Measurements from ENCODE around the gene TMC7.
A peak's percentile ranks its signal among the peaks of the same experiment; 100 is the strongest.

TMC7 gene

DNA sequence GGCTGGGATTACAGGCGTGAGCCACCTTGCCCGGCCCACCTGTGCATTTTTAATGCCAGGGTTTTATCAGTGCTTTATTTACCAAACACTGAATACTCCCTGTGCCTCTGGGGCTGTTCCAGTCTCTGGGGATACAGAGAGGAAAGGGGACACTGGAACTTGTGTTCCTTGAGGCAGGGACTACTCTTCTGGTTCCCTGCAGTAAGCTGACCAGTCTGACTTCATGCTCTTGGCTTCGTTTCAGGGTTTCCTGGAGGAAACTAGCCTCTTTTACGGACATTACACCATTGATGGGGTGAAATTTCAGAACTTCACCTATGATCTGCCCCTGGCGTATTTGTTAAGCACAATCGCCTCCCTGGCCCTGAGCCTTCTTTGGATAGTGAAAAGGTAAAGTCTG, 46.2 kb downstream of the TMC7 start:
- DNase-seq (ENCODE audit: low read depth, low spot score), result no peak

DNA sequence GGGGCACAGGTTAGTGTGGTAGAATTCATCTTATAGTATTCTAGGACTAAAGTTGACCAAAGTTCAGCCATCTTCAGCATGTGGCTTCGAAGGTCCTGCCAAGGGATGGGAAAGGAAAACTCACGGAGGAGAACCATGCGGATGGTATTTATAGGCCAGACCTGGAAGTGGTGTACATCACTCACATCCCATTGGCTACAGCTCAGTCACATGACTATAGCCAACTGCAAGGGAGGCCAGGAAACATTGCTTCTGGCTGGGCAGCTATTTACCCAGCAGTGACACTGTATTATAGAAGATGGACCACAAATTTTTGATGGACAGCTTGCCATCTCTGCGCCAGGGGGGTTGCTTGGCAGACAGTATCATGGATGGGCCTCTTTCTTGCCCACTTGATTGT, 48.0 kb downstream of the TMC7 start:
- DNase-seq (ENCODE audit: low read depth, low spot score), result no peak

DNA sequence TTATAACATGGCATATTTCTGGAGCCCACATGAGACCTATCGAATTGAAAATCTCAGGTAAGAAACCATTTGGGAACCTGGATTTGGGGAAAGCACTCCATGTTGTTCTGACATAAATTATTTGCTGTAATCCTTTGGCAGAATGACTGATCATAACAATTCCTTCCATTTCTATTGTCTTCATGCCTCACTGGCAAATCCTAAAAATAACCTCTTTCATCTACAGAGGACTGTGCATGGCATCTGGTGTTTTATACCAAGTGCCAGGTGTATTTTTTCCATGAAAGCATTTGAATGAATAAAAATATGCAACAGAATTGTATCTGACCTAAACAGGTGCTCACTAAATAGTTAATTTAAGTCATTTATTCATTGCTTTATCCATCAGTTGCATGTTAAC, 50.0 kb downstream of the TMC7 start:
- DNase-seq (ENCODE audit: low read depth, low spot score), result no peak

DNA sequence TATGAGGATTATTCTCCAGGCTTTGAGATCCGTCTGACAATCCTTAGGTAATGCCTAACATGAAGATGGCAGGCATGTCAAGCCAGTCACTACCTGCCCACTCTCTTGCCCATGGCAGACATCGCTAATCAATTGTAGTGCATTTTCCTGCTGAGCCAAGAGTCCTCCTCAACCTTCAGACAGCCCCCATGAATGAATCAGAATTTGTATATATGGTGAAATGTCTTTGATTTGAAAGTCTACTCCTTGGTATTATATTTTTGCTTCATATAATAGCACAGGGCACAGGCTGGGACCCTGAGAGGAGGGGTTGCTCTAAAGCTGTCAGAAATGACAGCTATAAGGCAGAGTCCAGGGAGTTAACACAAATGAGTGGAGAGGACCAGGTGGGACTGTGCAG, 56.7 kb downstream of the TMC7 start:
- DNase-seq (ENCODE audit: low read depth, low spot score), result no peak

DNA sequence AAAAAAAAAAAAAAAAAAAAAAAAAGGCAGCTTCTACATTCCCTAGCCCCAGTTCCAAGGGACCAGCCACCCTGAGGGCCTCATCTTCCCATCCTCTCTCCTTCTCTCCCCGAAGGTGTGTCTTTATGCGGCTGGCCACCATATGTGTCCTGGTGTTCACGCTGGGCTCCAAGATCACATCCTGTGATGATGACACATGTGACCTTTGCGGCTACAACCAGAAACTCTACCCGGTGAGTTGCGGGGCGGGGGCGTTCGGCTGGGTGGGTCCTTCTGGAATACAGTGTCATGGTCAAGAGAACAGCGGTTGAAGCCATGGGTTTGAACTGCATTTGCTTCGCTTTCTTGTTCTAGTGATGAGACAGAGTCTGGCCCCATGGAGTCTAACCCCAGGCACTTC, 61.0 kb downstream of the TMC7 start:
- DNase-seq (ENCODE audit: low read depth, low spot score), result no peak

DNA sequence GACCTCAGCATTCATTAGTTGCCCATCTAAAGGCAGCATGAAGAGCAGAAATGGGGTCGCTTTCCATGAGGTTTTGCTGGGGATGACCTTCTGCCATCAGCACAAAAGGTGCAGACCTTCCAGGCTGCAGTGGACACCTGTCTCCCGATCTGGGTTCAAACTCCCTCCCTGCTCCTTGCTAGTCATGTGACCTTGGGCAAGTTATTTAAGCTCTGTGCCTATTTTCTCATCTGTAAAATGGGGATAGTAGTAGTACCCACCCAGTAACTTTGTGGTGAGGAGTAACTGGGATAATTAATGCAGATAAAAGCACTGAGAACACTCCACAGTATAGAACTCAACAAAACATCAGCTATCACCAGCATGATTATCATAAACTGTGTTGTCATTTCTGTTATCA, 62.3 kb downstream of the TMC7 start:
- DNase-seq (ENCODE audit: low read depth, low spot score), result no peak

DNA sequence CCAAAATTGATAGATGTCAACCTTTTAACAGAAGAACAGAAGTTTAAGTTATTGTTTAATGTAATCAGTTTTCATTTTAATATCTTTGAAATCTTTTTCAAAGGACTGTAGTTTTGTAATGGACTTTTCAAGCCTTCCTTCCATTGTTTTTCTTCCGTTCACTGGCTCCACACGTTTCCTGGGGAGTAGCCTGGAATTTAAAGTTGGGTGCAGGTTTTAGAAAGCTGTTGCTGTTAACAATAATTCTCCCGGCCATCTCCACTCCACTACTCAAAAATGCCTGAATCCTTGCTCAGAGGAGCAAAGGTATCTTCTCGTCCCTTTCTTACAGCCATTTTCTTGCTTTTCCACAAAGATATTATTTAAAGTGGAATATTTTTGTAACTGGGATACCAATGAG, 79.0 kb downstream of the TMC7 start:
- DNase-seq (ENCODE audit: low read depth, low spot score), result no peak

DNA sequence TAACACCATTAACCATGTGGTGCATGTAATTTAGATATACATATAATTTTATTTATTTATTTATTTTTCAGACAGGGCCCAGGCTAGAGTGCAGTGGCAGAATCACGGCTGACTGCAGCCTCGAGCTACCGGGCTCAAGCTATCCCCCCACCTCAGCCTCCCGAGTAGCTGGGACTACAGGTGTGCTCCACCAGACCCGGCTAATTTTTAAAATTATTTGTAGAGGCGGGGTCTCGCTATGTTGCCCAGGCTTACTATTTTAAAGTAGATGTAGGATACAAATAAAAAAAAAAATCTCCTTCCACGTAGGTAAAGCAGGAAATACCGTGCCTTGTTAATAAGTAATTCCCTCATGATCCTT, 83.2 kb downstream of the TMC7 start:
- DNase-seq (ENCODE audit: low read depth, low spot score), result no peak

DNA sequence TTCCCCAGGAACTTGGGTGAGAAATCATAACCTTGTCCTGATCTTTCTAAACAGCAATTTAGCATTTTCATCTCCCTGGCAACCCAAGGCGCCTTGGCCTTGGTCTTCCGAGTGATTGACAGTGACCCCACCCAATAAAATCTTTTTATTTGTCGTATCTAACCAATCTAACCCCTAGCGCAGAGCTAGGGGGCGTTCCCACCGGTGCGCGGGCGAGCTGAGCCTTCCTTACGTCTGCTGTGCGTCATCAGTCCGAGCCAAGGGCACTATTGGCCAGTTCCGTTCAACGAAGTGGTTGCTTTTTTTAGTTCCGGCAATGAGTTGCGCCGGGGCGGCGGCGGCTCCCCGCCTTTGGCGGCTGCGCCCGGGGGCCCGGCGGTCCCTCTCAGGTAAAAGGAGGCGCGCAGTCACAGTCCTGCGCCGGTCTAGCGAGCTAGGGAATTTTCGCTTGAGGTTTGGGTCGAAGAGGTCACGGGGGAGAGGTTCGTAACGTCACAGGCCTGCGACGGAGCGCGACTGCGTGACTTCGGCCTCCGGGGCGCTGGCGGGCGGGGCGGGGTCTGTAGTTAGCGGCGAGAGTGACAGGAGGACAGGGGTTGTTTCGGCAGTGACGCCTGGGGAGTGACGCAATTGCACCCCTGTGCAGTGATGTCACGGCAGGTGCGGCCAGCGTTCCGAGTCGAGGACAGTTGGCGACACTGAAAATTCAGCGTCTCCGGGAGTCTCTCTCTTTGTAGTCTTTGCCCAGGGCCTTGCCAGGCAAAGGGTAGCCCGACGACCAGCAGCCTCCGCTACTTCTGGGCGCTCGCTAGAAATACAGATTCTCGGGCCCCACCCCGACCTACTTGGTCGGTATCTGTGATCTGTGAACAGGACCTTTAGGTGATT, 83.9 kb downstream of the TMC7 start, which contains the start of gene COQ7:
Gene COQ7 (plus strand): TSS at position 266 of the 888 bp plus-strand sequence. CDS start 51 bp downstream, at position 317.
- peak; percentile 99 for DNase-seq (ENCODE audit: low read depth, low spot score)

DNA sequence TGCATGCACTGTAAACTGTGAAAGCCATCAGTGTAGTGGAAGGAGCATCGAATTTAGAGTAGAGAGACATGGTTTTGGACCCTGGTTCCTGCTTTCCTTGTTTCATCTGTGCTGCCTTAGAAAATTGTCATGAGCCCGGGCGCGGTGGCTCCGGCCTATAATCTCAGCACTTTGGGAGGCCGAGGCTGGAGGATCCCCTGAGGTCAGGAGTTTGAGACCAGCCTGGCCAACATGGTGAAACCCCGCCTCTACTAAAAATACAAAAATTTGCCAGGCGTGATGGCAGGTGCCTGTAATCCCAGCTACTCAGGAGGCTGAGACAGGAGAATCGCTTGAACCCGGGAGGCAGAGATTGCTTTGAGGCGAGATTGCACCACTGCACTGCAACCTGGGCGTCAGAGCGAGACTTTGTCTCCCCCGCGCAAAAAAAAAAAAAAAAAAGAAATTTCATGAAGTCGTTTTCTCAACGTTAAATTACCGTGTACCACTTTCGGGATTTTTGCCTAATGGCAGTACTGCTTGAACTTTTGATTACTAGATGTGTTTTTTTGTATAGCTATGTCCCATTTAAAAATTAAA, 84.6 kb downstream of the TMC7 start:
- no peak for DNase-seq (ENCODE audit: low read depth, low spot score)

DNA sequence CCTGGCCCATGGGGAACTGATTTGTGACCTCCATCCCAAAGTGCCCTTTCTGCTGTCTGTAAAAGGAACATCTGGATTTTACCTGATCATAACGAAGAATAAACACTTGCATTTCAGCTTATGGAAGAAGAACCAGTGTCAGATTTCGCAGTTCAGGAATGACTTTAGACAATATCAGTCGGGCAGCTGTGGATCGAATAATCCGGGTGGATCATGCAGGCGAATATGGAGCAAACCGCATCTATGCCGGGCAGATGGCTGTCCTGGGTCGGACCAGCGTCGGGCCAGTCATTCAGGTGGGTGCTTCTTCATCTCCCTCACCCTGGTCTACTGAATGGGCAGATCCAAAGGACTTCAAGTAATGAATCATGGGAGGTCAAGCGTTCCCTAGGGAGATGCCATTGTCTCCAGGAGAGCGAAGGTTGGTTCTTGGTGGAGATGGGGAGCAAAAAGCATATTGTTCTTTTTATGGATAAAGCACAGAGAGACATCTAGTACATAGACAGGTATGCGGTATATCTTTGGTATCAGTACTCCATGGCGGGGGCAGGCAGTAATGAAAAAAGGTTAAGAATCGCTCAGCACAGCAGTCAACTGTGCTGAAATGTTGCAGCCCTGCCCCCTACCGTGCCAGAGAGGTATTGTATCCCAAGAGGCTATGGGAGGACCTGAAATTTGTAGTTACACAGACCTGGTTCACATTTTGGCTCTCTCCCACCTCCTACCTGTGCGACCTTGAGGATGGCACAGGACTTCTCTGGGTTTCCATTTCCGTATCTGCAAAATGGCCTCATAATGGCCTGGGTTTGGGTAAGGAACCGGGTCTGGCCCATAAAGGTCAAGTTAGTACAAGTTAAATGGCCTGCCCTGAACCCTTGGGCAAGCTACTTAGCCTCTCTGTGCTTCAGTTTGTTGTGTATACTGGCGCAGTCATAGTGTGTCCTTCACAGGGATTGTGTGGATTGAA, 88.4 kb downstream of the TMC7 start:
- no peak for DNase-seq (ENCODE audit: low read depth, low spot score)

DNA sequence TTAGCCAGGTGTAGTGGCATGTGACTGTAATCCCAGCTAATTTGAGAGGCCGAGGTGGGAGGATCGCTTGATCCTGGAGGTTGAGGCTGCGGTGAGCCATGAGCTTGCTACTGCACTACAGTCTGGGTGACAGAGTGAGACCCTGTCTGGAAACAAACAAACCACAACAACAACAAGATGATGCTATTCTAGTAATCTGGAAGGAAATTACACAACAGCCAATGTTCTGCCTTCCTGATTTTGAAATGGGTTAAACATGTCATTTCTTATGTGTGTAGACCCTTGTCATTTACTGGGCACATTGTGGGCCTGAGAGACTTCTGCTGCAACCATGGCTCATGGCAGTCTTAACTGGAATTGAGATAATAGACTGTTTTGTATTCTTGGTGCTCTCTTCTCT, 89.6 kb downstream of the TMC7 start:
- no peak for DNase-seq (ENCODE audit: low read depth, low spot score)

DNA sequence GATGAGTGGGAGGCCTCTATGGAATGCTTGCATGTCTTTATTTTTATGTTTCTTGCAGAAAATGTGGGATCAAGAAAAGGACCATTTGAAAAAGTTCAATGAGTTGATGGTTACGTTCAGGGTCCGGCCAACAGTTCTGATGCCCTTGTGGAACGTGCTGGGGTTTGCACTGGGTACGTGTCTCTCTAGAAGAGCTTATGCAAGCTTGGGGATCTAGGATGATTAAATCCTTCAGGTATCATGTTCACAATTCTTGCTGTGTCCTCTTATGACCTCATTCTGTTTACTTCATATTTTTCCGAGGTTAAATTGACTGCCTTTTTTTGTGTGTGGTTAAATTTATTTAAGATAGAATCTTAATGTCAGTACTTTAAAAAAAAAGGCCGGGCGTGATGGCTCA, 90.1 kb downstream of the TMC7 start:
- no peak for DNase-seq (ENCODE audit: low read depth, low spot score)

DNA sequence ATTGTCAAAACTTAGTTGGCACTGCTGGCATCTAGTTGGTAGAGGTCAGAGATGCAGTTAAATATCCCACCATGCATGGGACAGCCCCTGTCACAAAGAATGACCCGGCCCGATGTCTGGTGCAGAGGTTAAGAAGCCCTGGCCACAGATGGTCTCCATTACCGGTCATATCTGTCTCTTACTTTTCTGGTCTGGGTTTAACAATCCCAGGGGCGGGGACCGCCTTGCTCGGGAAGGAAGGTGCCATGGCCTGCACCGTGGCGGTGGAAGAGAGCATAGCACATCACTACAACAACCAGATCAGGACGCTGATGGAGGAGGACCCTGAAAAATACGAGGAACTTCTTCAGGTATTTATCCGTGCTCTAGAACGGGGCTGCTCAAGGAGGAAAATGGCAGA, 91.8 kb downstream of the TMC7 start:
- DNase-seq (ENCODE audit: low read depth, low spot score), result no peak

DNA sequence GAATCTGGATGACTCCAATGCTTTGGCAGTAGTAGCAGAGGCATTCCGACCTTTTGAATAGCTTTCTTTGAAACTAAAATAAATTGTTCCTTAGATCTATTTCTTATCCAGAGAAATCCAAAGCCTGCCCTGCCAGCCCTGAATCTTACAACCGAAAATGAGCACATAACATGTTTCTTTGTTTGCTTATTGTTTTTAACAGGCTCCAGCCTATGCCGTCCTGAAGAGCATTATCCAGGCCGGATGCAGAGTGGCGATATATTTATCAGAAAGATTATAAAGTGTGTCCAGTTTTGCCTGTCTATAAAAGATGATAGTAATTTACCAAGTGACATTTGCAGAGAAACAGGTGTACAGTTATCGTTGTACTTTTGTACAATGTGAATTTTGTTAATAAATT, 94.1 kb downstream of the TMC7 start:
- DNase-seq (ENCODE audit: low read depth, low spot score), result no peak

DNA sequence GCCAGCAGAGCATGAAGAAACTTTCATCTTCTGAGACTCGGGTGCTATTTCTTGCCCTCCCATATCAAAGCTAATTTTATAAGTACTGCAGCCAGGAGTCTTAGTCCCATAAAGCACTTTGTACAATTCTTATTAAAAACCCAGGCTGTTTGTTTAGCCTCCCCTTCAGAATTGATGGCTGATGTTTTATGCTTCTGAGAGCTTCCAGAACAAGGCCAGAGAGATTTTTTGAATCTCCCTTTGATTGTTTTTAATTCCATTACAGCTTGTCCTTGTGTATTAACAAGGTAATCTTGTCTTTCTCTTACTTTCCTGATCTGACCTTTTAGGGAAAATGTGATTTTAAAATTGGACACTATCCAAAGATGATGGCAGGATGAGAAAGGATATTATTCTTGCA, 99.9 kb downstream of the TMC7 start:
- no peak for DNase-seq (ENCODE audit: low read depth, low spot score)

DNA sequence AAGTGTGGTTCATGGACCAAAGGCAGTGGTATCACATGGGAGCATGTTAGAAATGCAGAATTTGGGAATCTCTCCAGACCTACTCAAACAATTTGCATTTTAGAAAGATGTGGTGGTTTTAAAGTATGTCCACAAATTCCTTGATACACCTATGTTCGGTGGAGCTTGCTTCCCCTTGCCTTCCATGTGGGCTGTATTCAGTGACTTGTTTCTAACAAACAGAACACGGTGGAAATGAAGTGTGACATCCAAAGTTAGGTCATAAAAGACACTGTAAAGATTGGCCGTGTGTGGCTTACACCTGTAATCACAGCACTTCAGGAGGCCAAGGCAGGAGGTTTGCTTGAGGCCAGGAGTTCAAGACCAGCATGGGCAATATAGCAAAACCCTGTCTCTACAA, 100.4 kb downstream of the TMC7 start:
- no peak for DNase-seq (ENCODE audit: low read depth, low spot score)

DNA sequence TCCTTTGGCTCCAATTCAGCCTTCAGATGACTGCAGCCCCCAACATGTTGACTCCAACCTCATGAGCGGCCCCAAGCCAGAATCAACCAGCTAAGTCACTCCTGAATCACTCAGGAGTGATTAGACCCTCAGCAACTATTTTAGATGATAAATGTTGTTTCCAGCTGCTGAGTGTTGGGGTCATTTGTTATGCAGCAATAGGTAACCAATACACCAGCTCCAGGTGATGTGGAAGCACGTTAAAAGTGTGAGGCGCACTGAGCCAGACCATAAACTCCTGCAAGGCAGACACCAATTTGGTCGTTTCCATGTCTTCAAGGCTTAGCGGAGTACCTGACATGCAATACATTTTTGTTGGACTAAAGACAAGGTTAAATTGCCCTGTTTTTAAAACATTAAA, 101.1 kb downstream of the TMC7 start:
- no peak for DNase-seq (ENCODE audit: low read depth, low spot score)

DNA sequence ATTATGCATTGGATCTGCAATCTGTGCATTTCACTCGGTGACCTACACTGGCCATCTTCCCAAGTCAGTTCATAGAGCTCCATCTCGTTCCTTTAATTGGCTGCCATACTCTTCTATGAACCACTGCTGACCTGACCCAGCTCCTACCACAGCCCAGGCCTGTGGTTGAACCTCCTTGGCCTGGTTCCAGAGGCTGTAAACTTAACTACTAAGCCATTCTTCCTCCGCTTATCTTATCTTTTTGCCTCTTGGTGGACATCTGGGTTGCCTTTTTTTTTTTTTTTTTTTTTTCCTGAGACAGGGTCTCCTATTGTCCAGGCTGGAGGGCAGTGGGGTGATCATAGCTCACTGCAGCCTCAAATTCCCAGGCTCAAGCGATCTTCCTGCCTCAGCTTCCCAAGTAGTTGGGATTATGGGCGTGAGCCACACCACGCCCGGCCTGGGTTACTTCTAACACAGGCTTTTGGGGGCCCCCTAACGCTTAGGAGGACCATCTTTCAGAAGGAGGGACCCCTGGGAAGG, 102.0 kb downstream of the TMC7 start:
- no peak for DNase-seq (ENCODE audit: low read depth, low spot score)

DNA sequence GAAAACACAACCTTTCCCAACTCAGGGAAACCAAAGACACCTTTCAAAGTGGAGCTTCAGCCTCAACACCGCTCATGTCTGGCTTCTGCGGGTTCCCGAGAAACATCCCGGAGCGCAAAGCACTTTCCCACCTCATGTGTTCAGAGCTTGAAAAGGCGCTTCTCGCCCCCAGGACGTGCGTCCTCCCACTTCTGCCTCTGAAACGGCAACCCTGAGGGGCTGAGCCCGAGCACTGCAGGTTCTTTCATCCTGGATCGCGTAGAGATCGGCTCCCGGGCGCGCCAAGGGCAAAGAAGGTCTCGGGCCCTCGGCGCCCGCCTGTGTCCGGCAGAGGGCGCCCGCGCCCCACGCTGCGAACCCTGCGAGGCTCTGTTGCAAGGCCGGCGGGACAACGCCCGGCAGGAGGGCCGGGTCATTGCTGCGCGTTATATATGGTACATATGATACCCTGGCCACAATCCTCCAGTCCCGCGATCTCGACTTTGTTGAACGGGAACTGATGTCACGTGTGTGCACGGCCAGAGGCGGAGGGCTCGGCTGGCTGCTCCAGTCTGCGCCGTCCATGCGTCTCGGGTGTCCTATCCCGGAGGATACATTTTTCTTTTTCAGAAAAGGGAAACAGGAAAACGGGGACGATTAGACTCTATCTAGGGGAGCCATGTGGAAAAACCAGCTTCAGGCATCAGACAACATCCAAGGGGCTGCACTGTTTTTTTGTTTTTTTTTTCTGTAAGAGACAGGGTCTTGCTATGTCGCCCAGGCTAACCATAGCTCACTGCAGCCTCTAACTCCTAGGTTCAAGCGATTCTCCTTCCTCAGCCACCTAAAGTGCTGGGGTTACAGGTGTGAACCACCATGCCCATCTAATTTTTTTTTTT, 102.8 kb downstream of the TMC7 start:
- peak; percentile 82 for DNase-seq (ENCODE audit: low read depth, low spot score)

DNA sequence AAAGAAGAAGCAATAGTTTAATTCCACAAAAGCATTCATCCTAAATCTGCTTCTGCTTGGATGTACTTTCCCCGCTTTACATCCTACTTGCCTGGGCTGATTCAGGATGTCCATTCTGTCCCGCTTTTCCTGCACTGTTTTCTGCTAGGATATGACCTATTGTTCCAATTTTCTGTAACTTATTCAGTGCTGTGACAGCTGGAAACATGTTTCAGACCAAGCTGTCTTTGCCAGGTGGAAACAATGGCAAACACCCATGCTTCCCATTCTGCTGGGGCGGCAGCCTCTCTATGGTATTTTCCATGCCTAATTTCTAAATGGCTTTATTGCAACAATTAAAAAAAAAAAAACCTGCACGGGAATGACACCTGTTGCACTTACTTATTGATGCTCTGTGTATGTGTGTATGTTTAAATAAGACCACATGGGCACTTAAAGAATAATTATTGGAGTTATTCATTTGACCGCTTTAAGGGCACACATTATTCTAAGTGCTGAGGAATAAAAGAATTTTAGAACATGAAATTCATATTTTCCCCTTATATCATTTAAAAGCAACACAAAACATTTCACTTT, 104.7 kb downstream of the TMC7 start:
- no peak for DNase-seq (ENCODE audit: low read depth, low spot score)
